Activated T-helper 17 cell treated with anti-CD3 and anti-CD28 coated beads, Interleukin-2, amount 50 U/mL, for 72 hours (primary cell): ENCODE data around the gene P2RY4. TPM values are rescaled to one million over a fixed set of nuclear protein-coding genes. Genes with fewer than 3 reads are reported as not detected.
A peak's percentile ranks its signal among the peaks of the same experiment; 100 is the strongest.
"Not testable (repeated sequence)": the region's sequence is repeated elsewhere in the genome, so short reads cannot be mapped to it uniquely, and the experiment has no call there.

ENCODE experiments used
- ATAC-seq: fragments of 150-1000 bp; cut with Tn5 transposase; replicated peaks from 2 replicates; pipeline ENCODE4 v1.10.0; 2021; ENCODE audit warnings: mild to moderate bottlenecking, moderate library complexity
- H3K27ac Mint-ChIP-seq: one replicate; pipeline ENCODE4 v1.8.0; 2022; ENCODE audit warnings: mixed read lengths
- H3K27me3 Mint-ChIP-seq: one replicate; pipeline ENCODE4 v1.8.0; 2022; ENCODE audit warnings: mixed read lengths
- H3K36me3 Mint-ChIP-seq: one replicate; pipeline ENCODE4 v1.8.0; 2022; ENCODE audit warnings: low read depth, mild to moderate bottlenecking, mixed read lengths
- H3K4me1 Mint-ChIP-seq: one replicate; pipeline ENCODE4 v1.8.0; 2022; ENCODE audit warnings: mixed read lengths
- H3K4me3 Mint-ChIP-seq: one replicate; pipeline ENCODE4 v1.8.0; 2022; ENCODE audit warnings: mild to moderate bottlenecking, mixed read lengths
- H3K9me3 Mint-ChIP-seq: one replicate; pipeline ENCODE4 v1.8.0; 2022; ENCODE audit warnings: mixed read lengths
- total RNA-seq, 2 donors: library from RNA; stranded (reverse); gene quantifications; one replicate each; pipeline ENCODE4 v1.2.3, GENCODE V29; 2022

Gene P2RY4
- total RNA-seq, 2 donors from 2014 or later = 0.35 to 0.85 TPM

GRCh38 chrX:70257423-70258288, 2.3 kb downstream of the P2RY4 start:
- H3K4me3 Mint-ChIP-seq = no peak overlapping the region
- no peak for ATAC-seq
- H3K4me1 Mint-ChIP-seq = peaks cover 14% of the 10 kb centered on the region
- H3K9me3 Mint-ChIP-seq = no peaks in the 10 kb centered on the region
- no peaks in the 10 kb centered on the region for H3K36me3 Mint-ChIP-seq
- H3K27me3 Mint-ChIP-seq = no peaks in the 10 kb centered on the region
- no peak overlapping the region for H3K27ac Mint-ChIP-seq

GRCh38 chrX:70255452-70255851, 4.6 kb downstream of the P2RY4 start:
- Mint-ChIP-seq H3K27ac (no peak overlapping the region), H3K4me3 (no peak overlapping the region), H3K36me3 (no peaks in the 10 kb centered on the region), H3K27me3 (no peaks in the 10 kb centered on the region), H3K9me3 (no peaks in the 10 kb centered on the region), H3K4me1 (peaks cover 14% of the 10 kb centered on the region)
- no peak for ATAC-seq

GRCh38 chrX:70254909-70255308, 5.1 kb downstream of the P2RY4 start:
- Mint-ChIP-seq H3K27me3 (no peaks in the 10 kb centered on the region), H3K27ac (no peak overlapping the region), H3K4me3 (no peak overlapping the region), H3K36me3 (no peaks in the 10 kb centered on the region), H3K4me1 (peaks cover 14% of the 10 kb centered on the region), H3K9me3 (no peaks in the 10 kb centered on the region)
- no peak for ATAC-seq

GRCh38 chrX:70254063-70254400, 6.0 kb downstream of the P2RY4 start:
- H3K27ac Mint-ChIP-seq = peak overlapping the region; percentile 66
- peak overlapping the region; percentile 11 for H3K4me3 Mint-ChIP-seq
- H3K9me3 Mint-ChIP-seq = no peaks in the 10 kb centered on the region
- ATAC-seq = peak; percentile 24
- peaks cover 14% of the 10 kb centered on the region for H3K4me1 Mint-ChIP-seq
- H3K27me3 Mint-ChIP-seq = no peaks in the 10 kb centered on the region
- no peaks in the 10 kb centered on the region for H3K36me3 Mint-ChIP-seq

GRCh38 chrX:70253377-70254062, 6.5 kb downstream of the P2RY4 start:
- H3K27ac Mint-ChIP-seq = peak overlapping the region; percentile 66
- peak; percentile 86 for ATAC-seq
- peaks cover 14% of the 10 kb centered on the region for H3K4me1 Mint-ChIP-seq
- H3K36me3 Mint-ChIP-seq = no peaks in the 10 kb centered on the region
- H3K4me3 Mint-ChIP-seq = peak overlapping the region; percentile 11
- no peaks in the 10 kb centered on the region for H3K9me3 Mint-ChIP-seq
- H3K27me3 Mint-ChIP-seq = no peaks in the 10 kb centered on the region

GRCh38 chrX:70252491-70252890, 7.5 kb downstream of the P2RY4 start:
- Mint-ChIP-seq H3K36me3 (no peaks in the 10 kb centered on the region), H3K4me3 (no peak overlapping the region), H3K27me3 (no peaks in the 10 kb centered on the region), H3K9me3 (no peaks in the 10 kb centered on the region), H3K27ac (peak overlapping the region; percentile 66), H3K4me1 (peaks cover 14% of the 10 kb centered on the region)
- no peak for ATAC-seq

GRCh38 chrX:70247252-70247651, 12.8 kb downstream of the P2RY4 start:
- no peak overlapping the region for H3K4me3 Mint-ChIP-seq
- no peak overlapping the region for H3K27ac Mint-ChIP-seq
- H3K36me3 Mint-ChIP-seq = no peaks in the 10 kb centered on the region
- no peaks in the 10 kb centered on the region for H3K4me1 Mint-ChIP-seq
- ATAC-seq = no peak
- no peaks in the 10 kb centered on the region for H3K9me3 Mint-ChIP-seq
- no peaks in the 10 kb centered on the region for H3K27me3 Mint-ChIP-seq

GRCh38 chrX:70244881-70245280, 15.1 kb downstream of the P2RY4 start:
- Mint-ChIP-seq H3K27me3 (no peaks in the 10 kb centered on the region), H3K4me3 (no peak overlapping the region), H3K9me3 (no peaks in the 10 kb centered on the region), H3K27ac (no peak overlapping the region), H3K36me3 (no peaks in the 10 kb centered on the region), H3K4me1 (no peaks in the 10 kb centered on the region)
- no peak for ATAC-seq

GRCh38 chrX:70243601-70244000, 16.4 kb downstream of the P2RY4 start:
- not testable (repeated sequence) for H3K27ac Mint-ChIP-seq, H3K4me1 Mint-ChIP-seq, H3K36me3 Mint-ChIP-seq, H3K4me3 Mint-ChIP-seq, ATAC-seq, H3K27me3 Mint-ChIP-seq, H3K9me3 Mint-ChIP-seq

- no peak for ATAC-seq
- Mint-ChIP-seq H3K9me3 (no peaks in the 10 kb centered on the region), H3K4me1 (no peaks in the 10 kb centered on the region), H3K27me3 (no peaks in the 10 kb centered on the region), H3K36me3 (no peaks in the 10 kb centered on the region), H3K4me3 (no peak overlapping the region), H3K27ac (no peak overlapping the region)
Measured at GRCh38 chrX:70241501-70241900, 18.5 kb downstream of the P2RY4 start.

- Mint-ChIP-seq H3K9me3 (no peaks in the 10 kb centered on the region), H3K27ac (no peak overlapping the region), H3K4me3 (no peak overlapping the region), H3K36me3 (no peaks in the 10 kb centered on the region), H3K4me1 (no peaks in the 10 kb centered on the region), H3K27me3 (no peaks in the 10 kb centered on the region)
- no peak for ATAC-seq
Measured at GRCh38 chrX:70240751-70241150, 19.3 kb downstream of the P2RY4 start.

GRCh38 chrX:70234355-70234754, 25.6 kb downstream of the P2RY4 start, which contains the start of gene AWAT1:
TSS of gene AWAT1 (plus strand) at chrX:70234655. CDS start at chrX:70234696, 41 bp downstream.
- H3K27me3 Mint-ChIP-seq = peaks cover 3% of the 10 kb centered on the region
- H3K36me3 Mint-ChIP-seq = no peaks in the 10 kb centered on the region
- H3K27ac Mint-ChIP-seq = no peak within 1 kb of the TSS
- H3K4me3 Mint-ChIP-seq = no peak within 1 kb of the TSS
- no peaks in the 10 kb centered on the region for H3K9me3 Mint-ChIP-seq
- no peaks in the 10 kb centered on the region for H3K4me1 Mint-ChIP-seq
- no peak for ATAC-seq

GRCh38 chrX:70231666-70232065, 28.3 kb downstream of the P2RY4 start:
- no peak for ATAC-seq
- Mint-ChIP-seq H3K9me3 (no peaks in the 10 kb centered on the region), H3K36me3 (no peaks in the 10 kb centered on the region), H3K4me3 (no peak overlapping the region), H3K4me1 (no peaks in the 10 kb centered on the region), H3K27ac (no peak overlapping the region), H3K27me3 (peaks cover 3% of the 10 kb centered on the region)

GRCh38 chrX:70226687-70227086, 33.3 kb downstream of the P2RY4 start:
- Mint-ChIP-seq H3K36me3 (no peaks in the 10 kb centered on the region), H3K4me1 (no peaks in the 10 kb centered on the region), H3K4me3 (no peak overlapping the region), H3K27me3 (no peaks in the 10 kb centered on the region), H3K27ac (no peak overlapping the region), H3K9me3 (no peaks in the 10 kb centered on the region)
- no peak for ATAC-seq

GRCh38 chrX:70226048-70226447, 34.0 kb downstream of the P2RY4 start:
- Mint-ChIP-seq H3K27me3 (no peaks in the 10 kb centered on the region), H3K4me3 (no peak overlapping the region), H3K27ac (no peak overlapping the region), H3K36me3 (no peaks in the 10 kb centered on the region), H3K9me3 (no peaks in the 10 kb centered on the region), H3K4me1 (no peaks in the 10 kb centered on the region)
- ATAC-seq = no peak
